Subcutaneous adipose tissue (tissue), 4 donors: Measurements from ENCODE around the gene AKAP7. TPM values are rescaled to one million over a fixed set of nuclear protein-coding genes. Genes with fewer than 3 reads are reported as not detected.

ENCODE experiments used
- total RNA-seq, 4 donors: library from RNA; depleted of rRNA; stranded (reverse); fragments of >200 nt; gene quantifications; one replicate each; pipeline ENCODE4 v1.1.0, GENCODE V29; 2016
- TF ChIP-seq, protein P1 (sequence below): fragments of 450-650 bp; IDR thresholded peaks from one replicate; pipeline ENCODE4 v1.5.1; 2016; ENCODE audit warnings: low read depth, mild to moderate bottlenecking, control low read depth, antibody characterized with exemption, moderate library complexity

The AKAP7 gene
- total RNA-seq, 4 donors from 2014 or later = 8.3 to 26.3 (median 17.2) TPM

DNA sequence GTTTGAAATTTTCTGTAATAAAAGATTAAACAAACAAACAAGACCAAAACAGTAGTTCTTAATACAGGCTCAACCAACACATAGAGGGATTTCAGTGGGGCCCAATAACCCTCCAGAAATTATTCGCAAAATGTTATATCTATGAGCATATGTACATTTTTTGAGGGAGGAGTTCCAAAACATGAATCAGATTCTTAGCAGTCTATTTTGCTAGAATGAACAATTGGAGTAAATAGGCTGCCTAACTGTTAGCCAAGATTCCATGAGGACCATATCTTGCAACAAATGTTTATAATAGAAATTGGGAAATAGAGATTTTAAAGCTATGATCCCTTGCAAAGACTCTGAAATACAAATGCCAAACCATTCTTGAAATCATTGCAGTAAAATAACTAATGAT is 186.3 kb downstream of the AKAP7 start:
- TF ChIP-seq, protein P1, sequence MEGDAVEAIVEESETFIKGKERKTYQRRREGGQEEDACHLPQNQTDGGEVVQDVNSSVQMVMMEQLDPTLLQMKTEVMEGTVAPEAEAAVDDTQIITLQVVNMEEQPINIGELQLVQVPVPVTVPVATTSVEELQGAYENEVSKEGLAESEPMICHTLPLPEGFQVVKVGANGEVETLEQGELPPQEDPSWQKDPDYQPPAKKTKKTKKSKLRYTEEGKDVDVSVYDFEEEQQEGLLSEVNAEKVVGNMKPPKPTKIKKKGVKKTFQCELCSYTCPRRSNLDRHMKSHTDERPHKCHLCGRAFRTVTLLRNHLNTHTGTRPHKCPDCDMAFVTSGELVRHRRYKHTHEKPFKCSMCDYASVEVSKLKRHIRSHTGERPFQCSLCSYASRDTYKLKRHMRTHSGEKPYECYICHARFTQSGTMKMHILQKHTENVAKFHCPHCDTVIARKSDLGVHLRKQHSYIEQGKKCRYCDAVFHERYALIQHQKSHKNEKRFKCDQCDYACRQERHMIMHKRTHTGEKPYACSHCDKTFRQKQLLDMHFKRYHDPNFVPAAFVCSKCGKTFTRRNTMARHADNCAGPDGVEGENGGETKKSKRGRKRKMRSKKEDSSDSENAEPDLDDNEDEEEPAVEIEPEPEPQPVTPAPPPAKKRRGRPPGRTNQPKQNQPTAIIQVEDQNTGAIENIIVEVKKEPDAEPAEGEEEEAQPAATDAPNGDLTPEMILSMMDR = no peak

DNA sequence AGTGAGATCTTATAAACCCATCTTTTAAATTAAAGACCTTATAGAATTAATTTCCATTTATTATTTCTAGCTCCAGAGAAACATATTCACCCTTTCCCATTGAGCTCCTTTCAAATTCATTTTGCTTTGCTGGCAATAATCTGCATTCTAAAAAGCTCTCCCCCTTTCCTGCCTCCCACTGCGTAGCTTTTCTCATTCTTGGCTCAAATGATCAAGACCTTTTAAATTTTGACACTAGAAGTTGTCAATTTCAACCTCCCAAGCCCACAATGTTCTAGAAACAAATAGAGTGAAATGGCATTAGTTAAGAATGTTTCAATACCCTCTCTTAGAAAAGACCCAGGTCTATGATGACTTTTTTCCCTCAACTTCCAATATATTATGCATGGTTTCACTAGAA is 186.9 kb downstream of the AKAP7 start:
- TF ChIP-seq, protein P1 = no peak

DNA sequence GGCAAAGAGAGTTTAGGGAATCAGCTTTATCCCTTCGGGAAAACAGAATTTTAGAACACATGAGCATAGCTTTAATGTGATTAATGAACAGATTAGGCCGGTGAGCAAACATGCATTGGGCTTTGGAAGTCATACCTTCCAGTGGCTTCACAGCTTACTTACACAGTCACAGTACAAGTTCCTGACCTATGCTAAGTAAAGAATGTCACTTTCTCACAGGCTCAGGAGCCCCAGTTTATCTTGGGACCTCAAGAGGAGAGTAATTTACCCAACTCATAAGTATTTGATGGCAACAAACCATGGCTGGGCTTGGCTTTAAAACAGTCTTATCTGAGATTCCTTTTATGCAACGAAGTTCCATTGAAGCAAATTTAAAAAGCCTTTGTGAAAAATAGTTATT is 195.9 kb downstream of the AKAP7 start:
- TF ChIP-seq, protein P1 = no peak

DNA sequence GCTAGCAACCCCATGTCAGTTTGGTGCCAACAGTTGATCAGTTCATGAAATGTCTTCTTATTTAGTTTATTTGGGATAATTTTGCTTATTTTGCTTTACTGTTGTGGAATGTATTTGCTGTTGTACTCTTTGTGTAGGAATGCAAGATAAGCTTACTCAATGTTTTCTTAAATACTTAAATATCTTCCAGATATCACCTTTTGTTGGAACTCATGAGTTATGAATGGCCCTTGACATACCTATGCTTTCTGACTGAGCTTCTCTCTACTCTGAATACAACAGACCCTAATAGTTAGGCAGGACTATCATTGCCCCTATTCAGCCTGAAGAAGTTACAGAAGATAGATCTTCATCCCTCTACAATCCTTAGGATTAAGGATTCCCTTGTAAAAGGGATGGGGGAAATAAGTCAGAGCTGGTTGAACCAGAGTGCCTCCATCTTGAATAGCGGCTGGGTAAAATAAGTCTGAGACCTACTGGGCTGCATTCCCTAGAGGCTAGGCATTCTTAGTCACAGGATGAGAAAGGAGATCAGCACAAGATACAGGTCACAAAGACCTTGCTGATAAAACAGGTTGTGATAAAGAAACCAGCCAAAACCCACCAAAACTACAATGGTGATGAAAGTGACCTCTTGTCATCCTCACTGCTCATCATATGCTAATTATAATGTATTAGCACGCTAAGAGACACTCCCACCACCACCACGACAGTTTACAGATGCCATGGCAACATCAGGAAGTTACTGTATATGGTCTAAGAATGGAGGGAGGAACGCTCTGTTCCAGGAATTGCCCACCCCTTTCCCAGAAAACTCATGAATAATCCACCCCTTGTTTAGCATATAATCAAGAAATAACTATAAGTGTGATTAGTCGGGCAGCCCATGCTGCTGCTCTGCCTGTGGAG is 196.9 kb downstream of the AKAP7 start:
- TF ChIP-seq, protein P1 = no peak

Other genes with a start within 250 kb of the AKAP7 start
- 100 to 1,000 TPM; 124 to 189 (median 160) TPM for gene EPB41L2, start 72.2 kb upstream of the AKAP7 start, total RNA-seq